ENCODE data around the gene C9orf78. TPM values are rescaled to one million over a fixed set of nuclear protein-coding genes. Genes with fewer than 3 reads are reported as not detected.

C9orf78 gene
- total and polyA plus RNA-seq, 9 of the 15 experiments (the other 6 are each of a cell fraction or from before 2014, with no cell fraction given): 94.6 to 266 (median 202) TPM

GRCh38 chr9:129836311-129837007 is 1.4 kb upstream of the C9orf78 start (continued):
- peak; percentile 71 for TF ChIP-seq BHLHE40 (IDR thresholded peaks at IDR 0.05; ENCODE audit: low read length)

DNA sequence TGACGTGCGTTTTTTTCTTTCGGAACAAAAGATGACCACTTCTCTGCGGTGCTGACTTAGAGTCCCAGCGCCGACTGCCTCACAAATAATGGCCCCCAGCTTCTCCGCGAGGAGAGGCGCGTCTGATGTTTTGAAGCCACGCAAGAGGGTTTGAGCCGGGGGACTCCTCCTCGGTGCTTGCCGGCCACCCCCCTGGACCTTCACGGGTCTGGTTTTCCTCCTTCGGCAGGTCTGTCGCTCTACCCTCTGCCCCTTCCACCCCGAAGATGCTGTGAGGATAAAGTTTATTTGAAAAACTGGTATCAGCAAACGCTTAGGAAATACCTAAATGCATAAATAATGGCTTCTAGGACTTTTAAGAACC is 767 bp upstream of the C9orf78 start:
- no peak for FAIRE-seq
- Histone ChIP-seq H4K20me1 (replicated peaks; ENCODE audit: control insufficient read depth, insufficient read depth, low read length) (no peaks in the 10 kb centered on the region), H3K9me1 (ENCODE audit: control insufficient read depth, insufficient read depth, low read length) (peaks cover 9% of the 10 kb centered on the region), H2AFZ (ENCODE audit: low read depth, low read length) (peak overlapping the region; percentile 10), H3K4me1 (replicated peaks in 1 of 2; ENCODE audit: control insufficient read depth in 2 of 2, insufficient read depth in 2 of 2, low read length in 2 of 2) (peaks cover 45 to 48% of the 10 kb centered on the region in 2 experiments), H3K36me3 (ENCODE audit: control insufficient read depth, insufficient read depth, low read length) (peaks cover 52% of the 10 kb centered on the region), H3K27ac (ENCODE audit: extremely low read depth, low read depth, low read length) (peak overlapping the region; percentile 80), H3K9ac (ENCODE audit: insufficient read depth in 1 of 2, low read depth in 2 of 2, low read length in 2 of 2) (peak overlapping the region; percentile 88 to 97), H3K9me3 (replicated peaks; ENCODE audit: control insufficient read depth, insufficient read depth, low read depth, low read length) (no peaks in the 10 kb centered on the region), H3K27me3 (ENCODE audit: control insufficient read depth in 2 of 2, insufficient read depth in 2 of 2, low read length in 2 of 2) (no peaks in the 10 kb centered on the region), H3K79me2 (ENCODE audit: control insufficient read depth, insufficient read depth, low read length) (peaks cover 73% of the 10 kb centered on the region), H3K4me3 (peak overlapping the region; percentile 90), H3K4me2 (ENCODE audit: insufficient read depth, low read length) (peak overlapping the region; percentile 89)
- BruUV-seq (replicated peaks): TSS peak; percentile 50
- in situ Hi-C loops (cut with MboI): no loop called here
- peak in 1 of 4 experiments; percentile 52 for DNase-seq (ENCODE audit: extremely low read depth in 1 of 4, low spot score in 3 of 4)
- under 1% methylated on average over 19 of the region's 19 CpGs for WGBS (ENCODE audit: insufficient coverage, low coverage, missing lambda C conversion rate)
- POLR2A ChIA-PET: interaction anchor here (0.6 to 5.5 kb wide), 7 partner anchors 9 to 68 kb away, joined by 3 to 39 read pairs (median 7); no protein-coding TSS in a partner anchor
- CTCF ChIA-PET (ENCODE audit: low intra/inter-chr PET ratio): no interaction called here
- intact Hi-C loops (cut with micrococcal nuclease): loop anchor here (1.0 to 2.0 kb wide), 3 partner anchors 12 to 49 kb away; partner anchors contain the start of gene TOR1A
- peak; percentile 5 for ATAC-seq
- TF ChIP-seq SRF (CRISPR knock-in tag; IDR thresholded peaks at IDR 0.05) (peak in 1 of 2 experiments; percentile 63; a peak in 1 of 4 replicates), PML (IDR thresholded peaks at IDR 0.05; ENCODE audit: low read length) (no peak), ZNF431 (CRISPR knock-in tag; IDR thresholded peaks at IDR 0.05) (peak; percentile 56; the same call in 1 of the 2 replicates), HEY1 (CRISPR knock-in tag; IDR thresholded peaks at IDR 0.05; ENCODE audit: borderline replicate concordance) (no peak), TAF7 (tag; IDR thresholded peaks at IDR 0.05) (no peak), ZNF717 (CRISPR knock-in tag; IDR thresholded peaks at IDR 0.05) (no peak), ZNF696 (CRISPR knock-in tag; conservative IDR thresholded peaks at IDR 0.05) (no peak), ZBTB34 (CRISPR knock-in tag; IDR thresholded peaks at IDR 0.05) (no peak), ZBTB1 (CRISPR knock-in tag; IDR thresholded peaks at IDR 0.05; ENCODE audit: borderline replicate concordance, low read depth) (no peak), CEBPZ (IDR thresholded peaks at IDR 0.05; ENCODE audit: borderline replicate concordance, low read depth, low read length) (no peak), SRSF3 (IDR thresholded peaks at IDR 0.05; ENCODE audit: insufficient read depth, low read length) (no peak), TAF9B (IDR thresholded peaks at IDR 0.05; ENCODE audit: partially characterized antibody) (no peak), ELF4 (CRISPR knock-in tag; IDR thresholded peaks at IDR 0.05) (no peak)
- TF ChIP-seq, protein P1, sequence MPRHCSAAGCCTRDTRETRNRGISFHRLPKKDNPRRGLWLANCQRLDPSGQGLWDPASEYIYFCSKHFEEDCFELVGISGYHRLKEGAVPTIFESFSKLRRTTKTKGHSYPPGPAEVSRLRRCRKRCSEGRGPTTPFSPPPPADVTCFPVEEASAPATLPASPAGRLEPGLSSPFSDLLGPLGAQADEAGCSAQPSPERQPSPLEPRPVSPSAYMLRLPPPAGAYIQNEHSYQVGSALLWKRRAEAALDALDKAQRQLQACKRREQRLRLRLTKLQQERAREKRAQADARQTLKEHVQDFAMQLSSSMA (CRISPR knock-in tag; IDR thresholded peaks at IDR 0.05): no peak
